Brain pericyte (primary cell): ENCODE results near the gene OSBPL2.

Experiments
- DNase-seq: peaks from one replicate; pipeline ENCODE4 v3.0.0-alpha.2; 2012; ENCODE audit warnings: low read depth, low spot score

The OSBPL2 gene

DNA sequence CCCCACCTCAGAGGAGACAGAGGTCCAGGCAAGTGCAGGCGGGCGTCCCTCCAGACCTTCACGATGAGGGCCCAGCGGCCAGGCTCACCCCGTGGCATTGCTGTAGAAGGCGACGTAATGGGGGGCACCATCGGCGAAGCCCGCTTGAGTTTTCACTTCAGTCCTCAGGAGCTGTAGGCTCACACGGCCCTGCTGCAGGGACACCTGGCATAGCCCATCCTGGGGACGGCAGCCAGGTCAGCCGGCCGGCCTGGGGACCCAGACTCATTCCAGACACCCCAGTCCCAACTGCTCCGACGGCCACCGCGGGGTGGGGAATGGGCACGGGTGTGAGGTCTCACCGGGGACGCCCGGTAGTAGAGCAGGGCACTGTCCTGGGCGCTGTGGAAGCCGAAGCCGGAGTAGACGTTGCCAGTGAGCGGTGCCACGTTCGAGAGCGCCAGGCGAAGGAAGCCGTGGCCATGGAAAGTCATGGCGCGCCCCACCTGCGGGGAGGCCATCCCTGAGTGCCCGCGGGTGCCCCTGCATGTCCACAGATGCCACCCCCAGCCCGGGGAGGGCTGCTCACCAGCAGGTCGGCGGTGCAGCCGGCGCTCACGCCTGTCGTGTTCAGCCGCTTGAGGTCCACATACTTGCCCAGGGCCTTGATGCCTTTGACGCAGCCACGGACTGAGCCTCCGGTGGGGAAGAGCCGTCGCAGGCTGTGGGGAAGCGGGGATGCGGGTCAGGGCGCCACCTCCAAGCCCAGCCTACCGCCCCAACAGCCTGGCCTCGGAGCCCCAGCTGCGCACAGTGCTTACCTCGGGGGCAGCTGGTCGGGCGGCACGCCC is 73.7 kb downstream of the OSBPL2 start:
- no peak for DNase-seq

DNA sequence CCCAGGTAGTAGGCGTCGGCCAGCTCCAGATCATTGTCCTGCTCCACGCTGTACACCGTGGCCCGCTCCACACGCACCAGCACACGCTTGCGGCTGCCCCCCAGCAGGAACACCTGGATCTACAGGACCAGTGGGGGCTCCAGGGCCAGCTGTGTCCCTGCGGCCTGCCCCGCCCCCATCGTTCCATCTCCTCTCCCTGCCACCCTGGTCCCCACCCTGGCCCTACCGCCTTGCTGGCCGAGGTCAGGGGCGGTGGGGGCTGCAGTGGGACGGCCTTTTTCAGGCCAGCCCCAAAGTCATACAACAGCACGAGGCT is 74.3 kb downstream of the OSBPL2 start:
- no peak for DNase-seq

DNA sequence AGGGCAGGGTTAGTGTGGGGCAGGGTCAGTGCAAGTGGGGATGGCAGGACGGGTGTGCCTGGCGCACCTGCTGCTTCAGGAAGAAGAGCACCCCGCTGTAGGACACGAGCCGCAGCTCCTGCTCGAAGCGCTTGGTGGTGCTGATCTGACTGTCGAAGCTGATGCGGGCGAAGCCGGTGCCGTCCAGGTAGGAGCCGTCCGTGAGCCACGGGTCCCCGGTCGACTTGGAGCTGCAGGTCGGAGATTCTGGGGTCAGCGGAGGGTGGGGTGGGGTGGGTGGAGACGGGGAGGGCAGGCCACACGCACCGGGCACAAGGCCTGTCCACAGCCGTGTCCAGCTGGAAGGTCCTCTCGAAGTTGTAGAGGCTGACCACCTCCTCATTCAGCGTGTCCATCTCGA is 74.7 kb downstream of the OSBPL2 start:
- DNase-seq = no peak

DNA sequence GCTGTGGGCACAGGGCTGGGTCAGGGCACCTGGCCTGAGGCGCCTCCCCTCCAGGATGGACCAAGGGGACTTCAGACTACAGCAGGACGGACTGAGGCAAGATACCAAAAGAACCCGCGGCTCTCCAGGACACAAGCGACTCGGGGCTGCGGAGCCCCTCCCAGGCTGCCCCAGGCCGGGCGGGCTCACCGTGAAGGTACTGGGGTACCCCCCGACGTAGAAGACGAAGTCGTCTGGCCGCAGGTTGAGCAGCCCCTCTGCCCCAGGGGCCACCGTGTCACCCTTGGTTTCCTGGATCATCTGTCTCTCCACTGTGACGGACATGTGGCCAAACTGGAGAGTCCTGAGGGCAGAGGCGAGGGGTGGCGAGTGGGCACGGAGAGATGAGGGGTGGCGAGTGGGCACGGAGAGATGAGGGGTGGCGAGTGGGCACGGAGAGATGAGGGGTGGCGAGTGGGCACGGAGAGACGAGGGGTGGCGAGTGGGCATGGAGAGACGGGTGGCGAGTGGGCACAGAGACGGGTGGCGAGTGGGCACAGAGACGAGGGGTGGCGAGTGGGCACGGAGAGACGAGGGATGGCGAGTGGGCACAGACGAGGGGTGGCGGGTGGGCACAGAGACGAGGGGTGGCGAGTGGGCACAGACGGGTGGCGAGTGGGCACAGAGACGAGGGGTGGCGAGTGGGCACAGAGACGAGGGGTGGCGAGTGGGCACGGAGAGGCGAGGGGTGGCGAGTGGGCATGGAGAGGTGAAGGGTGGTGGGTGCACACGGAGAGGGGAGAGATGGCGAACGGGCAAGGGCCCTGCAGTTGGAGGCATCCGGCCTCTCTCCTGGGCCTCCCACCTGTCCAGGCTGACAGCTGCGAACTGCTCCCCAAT is 75.4 kb downstream of the OSBPL2 start:
- no peak for DNase-seq

DNA sequence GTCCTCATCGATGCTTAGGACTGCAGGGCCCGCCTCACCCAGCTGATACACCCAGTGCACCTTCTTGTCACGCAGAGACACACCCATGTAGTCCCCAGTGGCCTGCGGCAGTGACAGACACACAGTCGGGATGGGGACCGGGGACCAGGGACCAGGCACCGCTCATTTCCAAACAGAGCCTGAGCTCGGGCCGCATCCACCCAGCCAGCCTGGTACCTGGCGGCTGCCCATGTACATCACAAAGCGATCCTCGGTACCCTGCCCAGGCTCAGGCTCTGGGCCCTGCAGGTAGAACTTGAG is 76.0 kb downstream of the OSBPL2 start:
- DNase-seq = no peak

DNA sequence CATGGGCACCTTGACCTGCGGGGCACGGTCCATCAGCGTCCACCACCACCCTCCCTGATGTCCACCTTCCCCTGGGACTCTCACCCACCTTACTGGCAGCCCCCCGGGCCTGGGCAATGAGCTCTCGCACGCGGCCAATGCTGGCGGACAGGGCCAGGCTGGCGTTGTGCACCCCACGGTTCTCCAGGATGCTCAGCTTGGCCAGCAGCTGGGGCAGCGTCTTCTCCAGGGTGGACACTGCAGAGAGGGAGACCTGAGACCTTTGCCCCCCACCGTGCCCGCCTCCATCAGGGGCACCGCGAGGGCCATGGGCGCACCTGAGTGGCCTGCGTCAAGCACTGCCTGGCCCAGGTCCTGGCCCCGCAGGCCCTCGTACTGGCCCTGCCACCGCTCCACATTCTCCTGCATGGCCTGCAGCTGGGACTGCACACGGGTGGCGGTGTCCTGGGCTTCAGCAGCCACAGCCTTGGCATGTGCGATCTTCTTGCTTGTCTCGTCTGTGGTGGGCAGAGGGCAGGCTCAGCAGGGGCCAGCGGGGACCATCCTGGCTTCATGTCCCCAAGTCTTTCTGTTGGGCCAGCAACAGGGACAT is 76.5 kb downstream of the OSBPL2 start:
- no peak for DNase-seq

DNA sequence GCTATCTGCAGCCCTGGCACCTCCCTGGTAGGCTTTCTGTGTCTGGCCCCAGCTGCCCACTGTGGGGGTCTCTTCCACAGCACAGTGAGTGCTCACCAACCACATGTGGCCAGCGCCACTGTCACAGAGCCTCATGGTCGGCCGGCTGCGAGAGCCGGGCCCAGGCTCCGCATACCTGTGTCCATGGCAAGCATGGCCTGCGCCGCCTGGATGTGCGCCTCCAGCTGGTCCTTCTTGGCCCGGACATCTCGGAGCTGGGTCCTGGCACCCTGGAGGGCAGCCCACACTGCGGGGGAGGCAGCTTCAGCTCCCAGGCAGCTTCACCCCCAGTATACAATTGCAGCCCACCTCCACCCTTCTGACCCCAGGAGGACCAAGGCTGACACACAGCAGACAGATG is 77.5 kb downstream of the OSBPL2 start:
- DNase-seq = no peak

DNA sequence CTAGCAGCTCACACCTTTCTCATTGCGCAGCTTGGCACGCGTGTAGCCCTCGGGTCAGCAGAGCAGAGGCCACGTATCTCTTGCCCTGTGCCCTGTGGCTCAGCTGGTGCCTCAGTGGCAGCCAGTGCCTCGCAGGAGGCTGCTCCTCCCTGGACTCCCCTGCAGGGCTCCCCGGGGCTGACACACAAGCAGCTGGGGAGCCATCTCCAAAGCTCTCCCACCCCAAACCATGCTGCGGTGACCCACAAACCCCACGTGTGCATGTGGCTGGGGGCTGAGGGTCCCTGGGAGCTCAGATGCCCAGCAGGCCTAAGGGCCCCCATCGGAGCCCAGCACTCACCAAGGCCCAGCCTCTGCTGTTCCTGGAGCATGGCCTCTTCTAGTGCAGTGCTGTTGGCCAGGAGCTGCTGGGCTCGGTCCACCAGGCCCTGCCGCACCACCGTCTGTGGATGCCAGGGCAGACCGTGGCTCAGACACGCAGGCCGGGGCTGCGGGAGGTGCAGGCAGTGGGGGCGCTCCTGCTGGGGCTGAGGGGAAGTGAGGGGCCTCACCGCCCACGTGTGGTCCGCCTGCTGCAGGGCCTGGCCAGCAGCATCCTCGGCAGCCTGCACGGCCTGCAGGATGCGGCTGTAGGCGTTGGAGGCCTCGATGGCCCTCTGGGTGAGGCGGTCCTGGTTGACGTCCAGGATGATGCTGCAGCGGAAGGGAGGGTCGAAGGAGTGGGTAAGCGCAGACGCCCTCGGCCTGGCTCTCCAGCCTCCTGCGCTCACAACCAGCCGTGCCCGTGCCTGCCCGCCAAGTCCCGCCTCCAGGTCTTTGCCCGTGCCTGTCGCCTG is 78.2 kb downstream of the OSBPL2 start:
- DNase-seq = no peak

DNA sequence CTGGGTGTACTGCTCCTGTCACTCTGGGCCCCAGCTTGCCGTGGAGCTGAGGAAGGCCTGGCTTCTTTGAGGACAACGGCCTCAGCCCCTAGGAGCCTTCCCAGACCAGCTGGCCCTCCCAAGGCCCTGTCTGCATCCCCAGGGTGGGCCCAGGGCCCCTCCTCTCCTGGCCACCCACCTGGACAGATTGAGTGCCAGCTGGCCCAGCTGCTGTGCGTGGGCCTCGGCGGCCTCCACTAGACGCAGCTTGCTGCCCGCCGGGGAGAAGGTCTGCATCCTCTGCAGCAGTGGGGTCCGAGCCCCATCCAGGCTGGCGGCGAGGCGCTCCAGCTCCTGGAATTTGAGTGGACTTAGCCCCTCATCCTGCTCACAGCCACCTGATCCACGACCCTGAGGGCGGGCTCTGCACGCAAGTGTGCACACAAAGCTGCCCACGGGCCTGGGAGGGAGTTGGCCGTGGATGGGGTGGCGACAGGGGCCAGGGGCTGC is 78.9 kb downstream of the OSBPL2 start:
- DNase-seq = no peak

DNA sequence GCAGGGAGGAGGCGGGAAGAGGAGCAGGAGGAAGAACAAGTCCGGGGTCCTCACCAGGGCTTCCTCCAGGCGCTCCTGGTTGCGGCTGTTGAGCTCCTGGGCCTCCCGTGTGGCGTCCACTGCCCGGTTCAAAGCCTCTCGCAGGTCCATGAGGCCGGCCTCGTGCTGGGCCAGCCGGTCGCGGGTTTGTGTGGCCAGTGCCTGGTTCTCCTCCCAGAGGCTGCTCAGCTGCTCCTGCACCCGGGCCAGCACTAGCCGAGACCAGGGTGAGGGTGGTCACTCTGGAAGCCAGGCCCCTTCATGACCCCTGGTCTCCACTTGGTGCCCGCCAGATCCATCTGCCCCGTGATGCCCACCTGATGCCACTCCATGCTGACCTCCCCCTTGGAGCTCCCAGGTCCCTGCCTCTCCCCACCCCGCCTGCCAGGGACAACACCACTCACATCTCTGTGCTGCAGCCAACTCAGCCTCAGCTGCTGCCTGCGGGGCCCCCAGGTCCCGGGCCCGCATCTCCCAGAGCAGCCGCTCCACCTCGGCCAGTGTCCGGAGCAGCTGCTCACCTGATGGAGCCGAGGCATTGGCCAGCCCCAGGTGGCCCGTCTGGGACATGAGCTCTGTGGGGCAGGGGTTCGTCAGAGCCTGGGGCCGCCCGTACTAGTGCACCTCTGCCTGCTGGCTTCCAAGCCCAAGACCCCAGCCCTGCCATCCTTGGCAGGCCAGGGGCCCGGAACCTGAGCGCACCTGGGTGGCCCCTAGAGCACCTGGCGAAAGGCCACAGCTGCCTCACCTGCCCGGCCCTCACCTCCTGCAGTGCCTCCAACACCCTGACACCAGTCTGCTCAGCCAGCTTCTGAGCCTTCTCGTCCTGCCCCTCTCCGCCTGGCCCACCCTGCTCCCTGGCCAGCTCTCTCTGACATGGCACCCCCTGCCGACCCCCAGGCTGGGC is 80.4 kb downstream of the OSBPL2 start:
- no peak for DNase-seq

DNA sequence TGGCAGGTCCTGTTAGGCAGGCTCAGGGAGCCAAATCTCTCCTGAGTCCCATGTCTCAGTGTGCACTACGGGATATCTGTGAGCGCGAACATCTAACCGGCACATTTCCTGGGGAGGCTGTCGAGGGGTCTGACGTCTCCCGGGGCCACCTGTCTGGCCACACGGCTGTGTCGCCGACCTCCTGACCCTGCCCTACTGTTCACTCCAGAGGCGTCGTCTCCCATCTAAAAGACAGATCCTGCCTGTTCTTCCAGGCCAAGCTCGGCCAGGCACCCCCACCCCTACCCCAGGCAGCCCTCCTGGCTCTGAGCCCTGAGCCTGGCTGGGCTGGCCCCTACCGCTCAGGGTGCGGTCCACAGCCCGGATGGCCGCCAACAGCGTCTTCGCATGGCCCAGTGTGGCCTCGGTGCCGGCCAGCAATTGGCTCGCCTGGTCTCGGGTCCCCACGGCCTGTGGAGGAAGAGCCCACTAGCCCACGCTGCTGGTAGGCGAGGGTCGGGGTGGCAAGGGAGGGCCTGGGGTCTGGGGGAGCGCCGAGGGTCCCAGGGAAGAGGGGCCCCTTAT is 81.1 kb downstream of the OSBPL2 start:
- no peak for DNase-seq

DNA sequence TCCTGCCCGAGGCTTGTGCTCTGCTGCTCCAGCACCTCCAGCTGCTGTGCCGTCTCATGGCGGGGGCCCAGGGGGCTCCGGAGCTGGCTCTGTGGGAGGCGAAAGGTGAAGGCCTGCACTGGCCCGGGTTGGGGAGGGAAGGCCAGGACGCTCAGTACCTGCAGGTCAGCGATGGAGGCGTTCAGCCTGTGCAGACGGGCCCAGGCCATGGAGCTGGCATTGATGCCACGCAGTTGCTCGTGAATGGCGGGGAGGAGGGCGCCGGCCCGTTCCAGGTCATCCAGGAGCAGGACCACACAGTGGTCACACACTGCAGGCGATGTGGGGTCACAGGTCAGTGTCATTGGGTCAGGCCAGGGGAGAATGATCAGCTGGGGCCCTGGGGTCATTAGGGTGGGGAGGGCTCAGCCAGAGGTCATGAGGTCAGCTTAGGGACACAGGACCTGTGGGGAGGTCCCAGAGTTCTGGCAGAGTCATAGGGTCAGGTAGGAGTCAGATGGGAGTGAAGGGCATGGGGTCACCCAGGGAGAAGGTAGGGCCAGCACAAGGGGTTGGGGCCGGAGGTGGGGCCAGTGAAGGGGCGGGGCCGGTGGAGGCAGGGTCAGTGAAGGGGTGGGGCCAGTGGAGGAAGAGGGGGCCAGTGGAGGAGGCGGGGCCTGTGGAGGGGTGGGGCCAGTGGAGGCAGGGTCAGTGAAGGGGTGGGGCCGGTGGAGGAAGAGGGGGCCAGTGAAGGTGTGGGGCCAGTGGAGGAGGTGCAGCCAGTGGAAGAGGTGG is 82.4 kb downstream of the OSBPL2 start:
- no peak for DNase-seq

DNA sequence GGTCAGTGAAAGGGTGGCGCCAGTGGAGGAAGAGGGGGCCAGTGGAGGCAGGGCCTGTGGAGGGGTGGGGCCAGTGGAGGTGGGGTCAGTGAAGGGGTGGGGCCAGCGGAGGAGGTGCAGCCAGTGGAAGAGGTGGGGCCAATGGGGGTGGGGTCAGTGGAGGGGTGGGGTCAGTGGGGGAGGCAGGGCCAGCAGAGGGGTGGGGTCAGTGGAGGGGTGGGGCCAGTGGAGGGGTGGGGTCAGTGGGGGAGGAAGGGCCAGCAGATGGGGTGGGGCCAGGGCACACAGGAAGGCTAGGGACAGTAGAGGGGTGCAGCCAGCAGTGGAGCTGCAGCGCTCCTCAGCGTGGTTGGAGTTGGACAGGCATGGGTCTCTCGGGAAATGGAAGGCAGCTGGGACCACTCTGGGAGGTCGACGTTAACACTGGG is 83.2 kb downstream of the OSBPL2 start:
- no peak for DNase-seq

DNA sequence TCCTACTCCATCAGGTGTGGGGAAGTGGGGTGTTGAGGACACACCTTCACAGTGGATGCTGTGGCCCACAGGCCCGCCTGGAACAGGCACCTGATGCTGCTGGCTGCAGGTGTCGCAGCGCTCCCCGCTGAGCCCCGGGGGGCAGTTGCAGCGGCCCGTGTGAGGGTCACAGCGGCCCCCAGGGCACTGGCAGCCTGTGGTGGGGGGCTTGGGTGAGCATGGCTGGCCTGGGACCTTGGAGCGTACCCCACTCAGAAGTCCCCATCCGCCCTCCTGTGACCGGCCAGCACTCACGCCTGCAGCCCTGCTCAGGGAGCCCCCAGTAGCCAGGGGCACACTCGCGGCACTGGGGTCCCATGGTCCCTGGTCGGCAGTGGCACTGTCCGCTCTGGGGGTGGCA is 83.7 kb downstream of the OSBPL2 start:
- DNase-seq = no peak

DNA sequence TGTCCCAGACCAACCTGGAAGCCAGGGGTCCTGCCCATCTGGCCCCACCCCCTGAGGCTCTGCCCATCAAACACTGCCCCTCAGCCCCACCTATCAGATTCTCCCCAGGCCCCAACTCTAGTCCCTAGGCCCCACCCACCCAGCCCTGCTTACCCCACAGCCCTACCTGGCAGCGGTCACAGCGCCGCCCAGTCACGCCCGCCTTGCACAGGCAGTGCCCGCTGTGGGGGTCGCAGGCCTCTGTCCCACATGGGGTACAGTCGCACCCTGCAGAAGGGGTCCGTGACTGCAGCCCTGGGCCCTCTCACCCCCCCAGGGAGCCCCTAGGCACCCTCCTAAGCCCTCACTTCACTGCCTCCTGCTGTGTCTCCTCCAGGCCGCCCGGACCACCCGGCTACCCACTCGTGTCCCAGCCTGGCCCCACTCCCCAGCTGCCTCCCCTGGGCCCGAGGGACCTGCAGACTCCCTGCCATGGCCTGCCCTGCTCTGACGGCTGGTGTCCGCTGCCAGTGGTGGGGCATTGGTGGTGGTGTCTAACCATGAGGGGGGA is 84.2 kb downstream of the OSBPL2 start:
- no peak for DNase-seq

DNA sequence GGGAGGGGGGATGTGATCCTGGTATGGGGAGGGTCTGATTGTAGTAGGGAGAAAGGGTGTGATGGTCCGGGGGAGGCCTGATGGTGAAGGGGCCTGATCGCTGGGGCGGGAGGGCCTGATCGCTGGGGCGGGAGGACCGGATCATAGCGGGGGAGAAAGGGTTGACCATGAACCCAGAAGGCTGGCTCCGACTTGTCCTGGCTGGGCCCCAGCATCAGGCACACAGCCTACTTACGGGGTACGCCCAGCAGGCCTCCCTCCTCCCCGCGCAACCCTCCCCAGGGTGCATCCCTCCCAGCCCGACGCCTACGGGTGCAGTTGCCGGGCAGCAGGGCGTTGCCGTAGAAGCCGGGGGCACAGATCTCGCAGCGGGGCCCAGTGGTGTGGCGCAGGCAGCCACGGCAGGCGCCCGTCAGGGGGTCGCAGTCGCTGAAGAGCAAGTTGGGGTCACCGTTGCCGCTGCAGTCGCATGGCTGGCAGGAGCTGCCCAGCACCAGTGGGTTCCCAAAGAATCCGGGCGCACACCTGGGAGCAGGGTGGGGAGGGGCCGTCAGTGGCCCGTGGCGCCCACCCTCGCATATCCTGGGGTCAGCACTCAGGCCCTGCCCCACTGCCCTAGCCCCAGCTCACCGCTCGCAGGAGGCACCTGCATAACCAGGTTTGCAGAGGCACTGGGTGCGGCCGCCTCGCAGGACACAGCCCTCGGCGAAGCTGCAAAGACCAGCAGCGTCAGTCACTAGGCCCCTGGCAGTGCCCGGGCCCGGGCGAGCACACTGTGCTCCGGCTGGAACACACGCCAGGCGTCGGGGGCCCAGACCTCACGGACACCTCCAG is 85.0 kb downstream of the OSBPL2 start:
- DNase-seq = no peak

DNA sequence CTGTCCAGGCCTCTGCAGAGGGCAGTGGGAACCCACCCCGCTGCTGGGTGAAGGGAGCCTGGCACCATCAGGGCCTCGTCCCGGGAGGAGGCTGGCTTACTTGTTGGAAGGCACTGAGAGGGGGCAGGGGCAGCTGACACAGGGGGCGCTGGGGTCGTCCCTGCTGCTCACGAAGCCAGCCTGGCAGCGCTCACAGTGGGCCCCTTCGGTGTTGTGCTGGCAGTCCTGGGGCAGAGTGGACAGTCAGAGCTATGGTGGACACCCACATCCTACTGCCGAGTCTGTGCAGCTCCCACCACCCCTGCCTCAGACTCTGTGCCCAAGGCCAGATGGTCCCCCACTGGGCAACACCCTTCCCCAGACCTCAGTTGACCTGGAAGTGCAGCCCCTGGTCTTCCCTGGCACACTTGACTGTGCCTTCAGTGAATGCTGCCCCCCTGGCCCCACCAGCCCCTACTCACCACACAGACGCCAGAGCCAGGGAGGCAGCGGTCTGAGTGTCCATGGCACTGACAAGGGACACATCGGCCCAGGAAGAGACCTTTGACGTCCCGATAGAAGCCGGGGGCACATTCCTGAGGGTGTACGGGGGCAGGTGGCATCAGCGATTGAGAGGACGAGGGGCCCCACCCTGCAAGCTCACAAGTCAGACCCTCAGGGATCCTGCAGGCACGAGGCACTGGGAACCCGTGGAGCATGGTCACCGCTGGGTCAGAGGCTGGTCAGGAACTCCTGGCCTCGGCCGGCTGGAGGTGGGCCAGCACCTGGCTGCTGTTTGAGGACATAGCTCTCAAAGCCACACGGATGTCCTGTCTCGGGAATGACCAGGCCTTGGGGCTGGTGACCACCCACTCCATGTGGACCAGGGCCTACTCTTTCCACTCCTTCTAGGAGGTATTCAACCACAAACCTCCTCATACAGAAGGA is 85.9 kb downstream of the OSBPL2 start:
- DNase-seq = no peak
